Body of pancreas (tissue), 4 donors: ENCODE data around the gene APMAP.

Experiments
- POLR2A ChIP-seq, 3 donors: fragments of 450-650 bp; IDR thresholded peaks; one replicate each; pipeline ENCODE4 v1.6.1; 2016; ENCODE audit warnings: antibody characterized with exemption in 3 of 3, mild to moderate bottlenecking in 2 of 3
- TF ChIP-seq, protein P1 (sequence below), 7 experiments: fragments of 450-650 bp in 4 of 7; fragments of 200-600 bp in 3 of 7; sonication (generic) in 3 of 7; IDR thresholded peaks; one replicate each; pipeline ENCODE4 v1.5.1; 2016 to 2019; ENCODE audit warnings: antibody characterized with exemption in 7 of 7

DNA sequence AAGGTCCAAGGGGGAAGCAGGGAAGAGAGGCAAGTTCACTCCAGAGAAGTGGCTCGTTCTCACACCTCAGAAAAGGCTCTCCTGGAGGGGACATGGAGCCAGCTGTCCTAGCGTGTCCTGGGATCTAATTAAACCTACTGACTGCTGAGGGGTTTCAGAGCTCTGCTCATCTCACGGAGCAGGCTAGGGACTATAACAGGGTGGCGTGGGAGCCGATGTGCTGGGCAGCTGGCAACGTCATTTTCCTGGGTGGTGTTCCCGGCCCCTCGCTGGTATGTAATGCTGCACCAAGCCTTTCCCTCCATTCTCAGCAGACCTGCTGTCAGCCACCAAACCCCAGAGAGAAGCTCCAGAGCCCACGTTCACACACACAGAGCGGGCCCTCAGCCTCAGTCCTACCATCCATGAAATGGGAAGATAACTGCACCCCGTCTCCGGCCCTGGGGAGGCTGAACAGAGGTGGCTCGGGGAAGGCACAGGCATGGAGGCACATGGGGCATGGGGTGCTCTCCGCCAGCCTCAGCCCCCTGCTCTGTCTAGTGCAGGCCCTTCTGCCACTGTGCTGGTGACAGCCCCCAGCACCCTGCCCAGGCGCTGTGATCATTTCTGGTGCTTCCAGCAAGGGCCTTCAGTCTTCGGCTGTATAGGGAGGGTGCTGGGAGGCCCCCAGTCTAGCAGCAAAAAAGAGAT lies 41.6 kb downstream of the APMAP start:
- TF ChIP-seq, protein P1, sequence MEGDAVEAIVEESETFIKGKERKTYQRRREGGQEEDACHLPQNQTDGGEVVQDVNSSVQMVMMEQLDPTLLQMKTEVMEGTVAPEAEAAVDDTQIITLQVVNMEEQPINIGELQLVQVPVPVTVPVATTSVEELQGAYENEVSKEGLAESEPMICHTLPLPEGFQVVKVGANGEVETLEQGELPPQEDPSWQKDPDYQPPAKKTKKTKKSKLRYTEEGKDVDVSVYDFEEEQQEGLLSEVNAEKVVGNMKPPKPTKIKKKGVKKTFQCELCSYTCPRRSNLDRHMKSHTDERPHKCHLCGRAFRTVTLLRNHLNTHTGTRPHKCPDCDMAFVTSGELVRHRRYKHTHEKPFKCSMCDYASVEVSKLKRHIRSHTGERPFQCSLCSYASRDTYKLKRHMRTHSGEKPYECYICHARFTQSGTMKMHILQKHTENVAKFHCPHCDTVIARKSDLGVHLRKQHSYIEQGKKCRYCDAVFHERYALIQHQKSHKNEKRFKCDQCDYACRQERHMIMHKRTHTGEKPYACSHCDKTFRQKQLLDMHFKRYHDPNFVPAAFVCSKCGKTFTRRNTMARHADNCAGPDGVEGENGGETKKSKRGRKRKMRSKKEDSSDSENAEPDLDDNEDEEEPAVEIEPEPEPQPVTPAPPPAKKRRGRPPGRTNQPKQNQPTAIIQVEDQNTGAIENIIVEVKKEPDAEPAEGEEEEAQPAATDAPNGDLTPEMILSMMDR (IDR thresholded peaks at IDR 0.05): no peak
- TF ChIP-seq POLR2A (IDR thresholded peaks at IDR 0.05): no peak
